Stimulated activated CD4-positive, alpha-beta T cell treated with anti-CD3 and anti-CD28 coated beads, Interleukin-12 subunit alpha, Interleukin-12 subunit beta, amount 100 ng/mL, for 24 hours (primary cell): Measurements from ENCODE around the gene RORB.
"Not testable (repeated sequence)": the region's sequence is repeated elsewhere in the genome, so short reads cannot be mapped to it uniquely, and the experiment has no call there.

Source experiments
- DNase-seq, 2 experiments: peaks; one replicate each; pipeline ENCODE4 v3.0.0-alpha.2; 2020; ENCODE audit warnings: low read depth in 2 of 2

Gene RORB

GRCh38 chr9:74513221-74513620 lies 16.1 kb downstream of the RORB start:
- no peak for DNase-seq

- DNase-seq, result no peak
Observed at GRCh38 chr9:74517188-74517587, 20.1 kb downstream of the RORB start.

- no peak for DNase-seq
Observed at GRCh38 chr9:74519419-74519818, 22.3 kb downstream of the RORB start.

GRCh38 chr9:74521009-74521408 lies 23.9 kb downstream of the RORB start:
- DNase-seq, result no peak

GRCh38 chr9:74524289-74524688 lies 27.2 kb downstream of the RORB start:
- no peak for DNase-seq

- DNase-seq, result no peak
Observed at GRCh38 chr9:74526215-74526614, 29.1 kb downstream of the RORB start.

- no peak for DNase-seq
Observed at GRCh38 chr9:74527718-74528117, 30.6 kb downstream of the RORB start.

GRCh38 chr9:74528207-74528606 lies 31.1 kb downstream of the RORB start:
- no peak for DNase-seq

GRCh38 chr9:74530458-74530857 lies 33.3 kb downstream of the RORB start:
- not testable (repeated sequence) for DNase-seq

GRCh38 chr9:74533253-74533652 lies 36.1 kb downstream of the RORB start:
- DNase-seq, result no peak

- DNase-seq, result no peak
Observed at GRCh38 chr9:74534841-74535240, 37.7 kb downstream of the RORB start.

- no peak for DNase-seq
Observed at GRCh38 chr9:74543145-74543544, 46.0 kb downstream of the RORB start.

- DNase-seq, result no peak
Observed at GRCh38 chr9:74551266-74551665, 54.1 kb downstream of the RORB start.

- no peak for DNase-seq
Observed at GRCh38 chr9:74554751-74555419, 57.8 kb downstream of the RORB start.

GRCh38 chr9:74555565-74555964 lies 58.4 kb downstream of the RORB start:
- no peak for DNase-seq

- DNase-seq, result no peak
Observed at GRCh38 chr9:74556685-74557084, 59.5 kb downstream of the RORB start.

- no peak for DNase-seq
Observed at GRCh38 chr9:74557571-74557970, 60.4 kb downstream of the RORB start.

GRCh38 chr9:74562611-74563010 lies 65.5 kb downstream of the RORB start:
- DNase-seq, result no peak

- DNase-seq, result peak in 1 of 2 experiments; percentile 4
Observed at GRCh38 chr9:74570879-74571512, 73.9 kb downstream of the RORB start.

- DNase-seq, result no peak
Observed at GRCh38 chr9:74573640-74574191, 76.6 kb downstream of the RORB start.

- DNase-seq, result no peak
Observed at GRCh38 chr9:74576176-74576575, 79.0 kb downstream of the RORB start.

- DNase-seq, result no peak
Observed at GRCh38 chr9:74577956-74578355, 80.8 kb downstream of the RORB start.

GRCh38 chr9:74589576-74589975 lies 92.4 kb downstream of the RORB start:
- no peak for DNase-seq
